Measurements from ENCODE around the gene AARSD1.

AARSD1 gene

DNA sequence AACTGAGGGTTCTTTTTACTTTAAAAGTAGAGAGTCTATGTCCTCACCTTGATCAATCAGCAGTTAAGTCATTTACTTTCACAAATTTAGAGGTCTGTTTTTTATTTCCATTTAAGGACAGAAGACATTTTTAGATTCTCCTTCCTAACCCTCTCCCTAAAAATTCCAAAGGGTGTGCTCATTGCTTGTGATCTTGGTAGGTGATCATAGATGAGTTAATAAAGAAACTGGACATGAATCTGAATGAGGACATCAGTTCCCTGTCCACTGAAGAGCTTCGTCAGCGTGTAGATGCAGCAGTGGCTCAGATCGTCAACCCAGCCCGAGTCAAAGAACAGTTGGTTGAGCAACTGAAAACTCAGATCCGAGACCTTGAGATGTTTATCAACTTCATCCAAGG is 24.9 kb upstream of the AARSD1 start:
- H3F3A ChIP-seq (ENCODE audit: control insufficient read depth, insufficient read depth), result no peaks in the 10 kb centered on the region; the same call in 1 of the 2 replicates
- no peak for TF ChIP-seq EZH2phosphoT487 (IDR thresholded peaks at IDR 0.05; ENCODE audit: borderline replicate concordance, low read length)
- TF ChIP-seq, protein P1, sequence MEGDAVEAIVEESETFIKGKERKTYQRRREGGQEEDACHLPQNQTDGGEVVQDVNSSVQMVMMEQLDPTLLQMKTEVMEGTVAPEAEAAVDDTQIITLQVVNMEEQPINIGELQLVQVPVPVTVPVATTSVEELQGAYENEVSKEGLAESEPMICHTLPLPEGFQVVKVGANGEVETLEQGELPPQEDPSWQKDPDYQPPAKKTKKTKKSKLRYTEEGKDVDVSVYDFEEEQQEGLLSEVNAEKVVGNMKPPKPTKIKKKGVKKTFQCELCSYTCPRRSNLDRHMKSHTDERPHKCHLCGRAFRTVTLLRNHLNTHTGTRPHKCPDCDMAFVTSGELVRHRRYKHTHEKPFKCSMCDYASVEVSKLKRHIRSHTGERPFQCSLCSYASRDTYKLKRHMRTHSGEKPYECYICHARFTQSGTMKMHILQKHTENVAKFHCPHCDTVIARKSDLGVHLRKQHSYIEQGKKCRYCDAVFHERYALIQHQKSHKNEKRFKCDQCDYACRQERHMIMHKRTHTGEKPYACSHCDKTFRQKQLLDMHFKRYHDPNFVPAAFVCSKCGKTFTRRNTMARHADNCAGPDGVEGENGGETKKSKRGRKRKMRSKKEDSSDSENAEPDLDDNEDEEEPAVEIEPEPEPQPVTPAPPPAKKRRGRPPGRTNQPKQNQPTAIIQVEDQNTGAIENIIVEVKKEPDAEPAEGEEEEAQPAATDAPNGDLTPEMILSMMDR (IDR thresholded peaks at IDR 0.05; ENCODE audit: low read depth, low read length, poor library complexity, severe bottlenecking), result no peak

DNA sequence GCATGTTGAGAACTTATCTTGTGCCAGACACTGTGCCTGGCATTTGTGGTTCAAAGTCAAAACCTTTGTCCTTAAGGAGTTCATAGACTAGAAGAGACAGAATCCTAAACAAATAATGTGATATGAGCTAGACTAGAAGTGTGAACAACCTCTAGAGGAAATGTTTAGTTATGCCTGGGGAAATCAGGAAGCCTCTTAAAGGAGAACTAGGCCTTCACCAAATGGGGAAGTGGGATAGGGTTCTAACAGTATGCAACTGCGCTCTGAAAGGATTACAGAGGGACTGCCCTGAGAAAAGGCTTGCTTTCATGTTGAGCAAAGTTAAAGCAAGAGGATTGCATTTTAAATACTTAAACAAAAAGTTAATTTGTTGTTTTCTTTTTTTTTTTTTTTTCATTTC is 21.0 kb upstream of the AARSD1 start:
- peaks cover 66% of the 10 kb centered on the region for H3K79me2 ChIP-seq (ENCODE audit: control insufficient read depth, low read length)
- H3F3A ChIP-seq (ENCODE audit: control insufficient read depth, insufficient read depth), result no peaks in the 10 kb centered on the region
- H3K4me2 ChIP-seq (ENCODE audit: low read length), result peak overlapping the region; percentile 67
- no peaks in the 10 kb centered on the region for H3K9me2 ChIP-seq (replicated peaks; ENCODE audit: control insufficient read depth, low read length)
- H3K36me3 ChIP-seq (ENCODE audit: control insufficient read depth, low read length), result peaks cover 81% of the 10 kb centered on the region
- H3K4me1 ChIP-seq (ENCODE audit: control insufficient read depth, low read length), result peaks cover 43% of the 10 kb centered on the region
- H3K27me3 ChIP-seq (ENCODE audit: control insufficient read depth, low read length), result no peaks in the 10 kb centered on the region
- H4K20me1 ChIP-seq (ENCODE audit: control insufficient read depth, insufficient read depth, low read depth, low read length), result peaks cover 7% of the 10 kb centered on the region; the same call in 1 of the 2 replicates
- TF ChIP-seq EZH2phosphoT487 (IDR thresholded peaks at IDR 0.05; ENCODE audit: borderline replicate concordance, low read length), result no peak
- TF ChIP-seq, protein P1 (IDR thresholded peaks at IDR 0.05; ENCODE audit: low read depth, low read length, poor library complexity, severe bottlenecking), result no peak
- no peaks in the 10 kb centered on the region for H3K9me3 ChIP-seq (ENCODE audit: control insufficient read depth, insufficient read depth, low read length)
- peak overlapping the region; percentile 46 for H3K27ac ChIP-seq (ENCODE audit: low read depth, low read length)
- H3K4me3 ChIP-seq (ENCODE audit: low read length), result peak overlapping the region; percentile 66

More for the DNA sequence above, 24.9 kb upstream of the AARSD1 start:
- H3K4me2 ChIP-seq (ENCODE audit: low read length), result no peak overlapping the region
- H3K4me1 ChIP-seq (ENCODE audit: control insufficient read depth, low read length), result peaks cover 22% of the 10 kb centered on the region
- H3K79me2 ChIP-seq (ENCODE audit: control insufficient read depth, low read length), result peaks cover 29% of the 10 kb centered on the region
- H3K9me2 ChIP-seq (replicated peaks; ENCODE audit: control insufficient read depth, low read length), result no peaks in the 10 kb centered on the region
- H3K27me3 ChIP-seq (ENCODE audit: control insufficient read depth, low read length), result no peaks in the 10 kb centered on the region
- H4K20me1 ChIP-seq (ENCODE audit: control insufficient read depth, insufficient read depth, low read depth, low read length), result no peaks in the 10 kb centered on the region
- H3K9me3 ChIP-seq (ENCODE audit: control insufficient read depth, insufficient read depth, low read length), result no peaks in the 10 kb centered on the region
- no peak overlapping the region for H3K4me3 ChIP-seq (ENCODE audit: low read length)
- H3K36me3 ChIP-seq (ENCODE audit: control insufficient read depth, low read length), result peaks cover 88% of the 10 kb centered on the region
- H3K27ac ChIP-seq (ENCODE audit: low read depth, low read length), result no peak overlapping the region

DNA sequence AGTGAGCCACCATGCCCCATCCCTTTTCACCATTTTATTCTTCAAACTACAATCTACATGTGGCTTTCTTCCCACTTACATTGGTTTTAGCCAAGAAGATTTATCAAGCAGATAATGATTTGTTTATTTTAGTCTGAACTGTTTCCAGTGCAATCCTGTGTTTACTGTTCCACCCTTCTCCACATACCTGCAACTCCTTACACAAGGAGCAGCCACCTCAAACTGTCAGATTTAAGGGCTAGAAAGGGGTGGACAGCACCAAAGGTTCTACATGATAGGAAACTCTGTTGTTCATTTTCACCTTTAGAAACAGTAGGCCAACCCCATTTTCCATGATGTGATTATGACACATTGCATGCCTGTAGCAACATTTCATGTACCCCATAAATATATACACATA is 18.0 kb upstream of the AARSD1 start:
- no peaks in the 10 kb centered on the region for H3K9me2 ChIP-seq (replicated peaks; ENCODE audit: control insufficient read depth, low read length)
- H3K4me2 ChIP-seq (ENCODE audit: low read length), result peak overlapping the region; percentile 97
- no peaks in the 10 kb centered on the region for H3K9me3 ChIP-seq (ENCODE audit: control insufficient read depth, insufficient read depth, low read length)
- H3K27me3 ChIP-seq (ENCODE audit: control insufficient read depth, low read length), result peaks cover 3% of the 10 kb centered on the region
- H3K27ac ChIP-seq (ENCODE audit: low read depth, low read length), result no peak overlapping the region
- TF ChIP-seq, protein P1 (IDR thresholded peaks at IDR 0.05; ENCODE audit: low read depth, low read length, poor library complexity, severe bottlenecking), result no peak
- TF ChIP-seq EZH2phosphoT487 (IDR thresholded peaks at IDR 0.05; ENCODE audit: borderline replicate concordance, low read length), result no peak
- H3K4me3 ChIP-seq (ENCODE audit: low read length), result peak overlapping the region; percentile 100
- H3K36me3 ChIP-seq (ENCODE audit: control insufficient read depth, low read length), result peaks cover 52% of the 10 kb centered on the region
- peaks cover 66% of the 10 kb centered on the region for H3K79me2 ChIP-seq (ENCODE audit: control insufficient read depth, low read length)
- no peaks in the 10 kb centered on the region for H3F3A ChIP-seq (ENCODE audit: control insufficient read depth, insufficient read depth)
- peaks cover 50% of the 10 kb centered on the region for H3K4me1 ChIP-seq (ENCODE audit: control insufficient read depth, low read length)
- H4K20me1 ChIP-seq (ENCODE audit: control insufficient read depth, insufficient read depth, low read depth, low read length), result peaks cover 7% of the 10 kb centered on the region; the same call in 1 of the 2 replicates
